HepG2 (cell line): ENCODE data around the gene AGT. TPM values are rescaled to one million over a fixed set of nuclear protein-coding genes. Genes with fewer than 3 reads are reported as not detected.

Source experiments
- AKNA ChIP-seq: sonication (generic); formaldehyde crosslinking; IDR thresholded peaks from 2 replicates; pipeline ENCODE4 v1.4.0; 2020; ENCODE audit warnings: missing genetic modification reagents, borderline replicate concordance
- NR2F6 ChIP-seq, 2 experiments: IDR thresholded peaks; 2 replicates each; pipeline ENCODE4 v1.6.1; 2016; ENCODE audit warnings: antibody characterized with exemption in 1 of 2, mild to moderate bottlenecking in 1 of 2
- ZNF34 ChIP-seq: sonication (generic); formaldehyde crosslinking; IDR thresholded peaks from 2 replicates; pipeline ENCODE4 v1.4.0; 2020; ENCODE audit warnings: mild to moderate bottlenecking, missing genetic modification reagents, borderline replicate concordance
- ZNF407 ChIP-seq: sonication (generic); formaldehyde crosslinking; IDR thresholded peaks from one replicate; pipeline ENCODE4 v1.5.1; 2020; ENCODE audit warnings: mild to moderate bottlenecking, missing genetic modification reagents; ENCODE audit errors: not compliant biosample characterization
- ZZZ3 ChIP-seq: sonication (generic); formaldehyde crosslinking; IDR thresholded peaks from 2 replicates; pipeline ENCODE4 v1.4.0; 2020; ENCODE audit warnings: missing genetic modification reagents, mild to moderate bottlenecking, borderline replicate concordance
- polyA plus RNA-seq, 8 experiments: library from polyadenylated mRNA; depleted of rRNA in 3 of 8; stranded (reverse) in 7 of 8; unstranded in 1 of 8; fragments of >200 nt; fragmentation: Illumina TruSeq in 4 of 8; extraction: Trizol in 4 of 8; gene quantifications; 2 replicates each; pipeline versions ENCODE4 v1.2.1 to v1.2.3, GENCODE V29; 2011 to 2016; ENCODE audit warnings: low read depth in 4 of 8, missing spikeins in 1 of 8, mixed read lengths in 1 of 8; ENCODE audit not compliant: insufficient read depth in 1 of 8
- total RNA-seq, 5 experiments: library from RNA; depleted of rRNA; stranded (reverse); fragments of >200 nt; fragmentation: Illumina TruSeq; extraction: Trizol; gene quantifications; 2 replicates each; pipeline ENCODE4 v1.2.3, GENCODE V29; 2016; ENCODE audit warnings: low read depth in 1 of 5

AGT gene
- total and polyA plus RNA-seq, 2 of the 13 experiments (the other 11 are each of a cell fraction or from before 2014, with no cell fraction given) = 892 to 2,071 TPM

GRCh38 chr1:230702934-230703678 lies 10.8 kb downstream of the AGT start (continued):
- peak; percentile 51; the same call in 1 of the 2 replicates for TF ChIP-seq AKNA (CRISPR knock-in tag)
- TF ChIP-seq ZNF407 (CRISPR knock-in tag) = no peak
- TF ChIP-seq ZNF34 (CRISPR knock-in tag) = peak; percentile 36; the same call in 1 of the 2 replicates
- TF ChIP-seq ZZZ3 = peak; percentile 81; the same call in 1 of the 2 replicates
- TF ChIP-seq NR2F6 (IDR thresholded peaks at IDR 0.05) = peak; percentile 98
- TF ChIP-seq NR2F6 (CRISPR knock-in tag; IDR thresholded peaks at IDR 0.05) = peak; percentile 99
